H54 (cell line): ENCODE results near the gene PPT1.

ENCODE experiments used
- DNase-seq: peaks from one replicate; pipeline ENCODE4 v3.0.0; 2011; ENCODE audit warnings: low spot score, mixed read lengths; ENCODE audit not compliant: insufficient read length
- FAIRE-seq: peaks from 3 replicates; lab custom pipeline; 2011; peaks lifted over from hg19 to GRCh38; lab: Jason Lieb, UNC
- POLR2A ChIP-seq: IDR thresholded peaks from 2 replicates; pipeline ENCODE4 v1.6.1; 2011; ENCODE audit warnings: low read depth, mild to moderate bottlenecking, low read length

The PPT1 gene

DNA sequence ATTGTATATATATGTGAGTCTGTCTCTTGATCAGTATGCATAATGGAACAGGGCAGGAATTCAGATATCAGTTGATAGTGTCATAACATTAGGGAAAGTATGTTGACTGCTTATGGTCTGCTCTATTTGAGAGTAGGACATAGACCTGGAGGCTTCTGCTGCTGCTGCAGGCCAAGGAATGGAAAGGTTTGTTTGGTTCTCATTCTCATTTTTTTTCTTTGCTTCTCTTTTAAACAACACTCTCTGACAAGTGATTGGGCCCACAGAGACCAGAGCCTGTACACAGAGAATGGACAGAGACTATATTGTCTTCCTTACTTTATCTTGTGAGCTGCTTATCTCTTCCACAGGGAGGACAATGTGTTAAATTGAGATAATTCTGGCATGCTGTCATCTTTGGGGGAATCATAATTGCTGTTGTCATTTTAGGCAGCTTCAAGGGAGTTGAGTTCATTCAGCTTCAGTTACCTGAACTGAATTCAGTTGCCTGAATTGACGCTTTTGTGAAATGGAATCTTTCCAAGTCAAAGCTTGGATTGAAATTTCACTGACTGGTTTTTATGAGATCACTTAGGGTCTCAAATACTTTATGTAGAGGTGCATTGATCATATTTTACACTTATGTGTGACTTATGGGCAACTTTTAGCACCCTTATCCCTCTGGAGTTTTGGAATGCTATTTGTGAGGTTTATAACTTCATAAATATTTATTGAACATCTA, 39.6 kb downstream of the PPT1 start:
- FAIRE-seq (peak; percentile 62), DNase-seq (no peak)
- TF ChIP-seq POLR2A: no peak

DNA sequence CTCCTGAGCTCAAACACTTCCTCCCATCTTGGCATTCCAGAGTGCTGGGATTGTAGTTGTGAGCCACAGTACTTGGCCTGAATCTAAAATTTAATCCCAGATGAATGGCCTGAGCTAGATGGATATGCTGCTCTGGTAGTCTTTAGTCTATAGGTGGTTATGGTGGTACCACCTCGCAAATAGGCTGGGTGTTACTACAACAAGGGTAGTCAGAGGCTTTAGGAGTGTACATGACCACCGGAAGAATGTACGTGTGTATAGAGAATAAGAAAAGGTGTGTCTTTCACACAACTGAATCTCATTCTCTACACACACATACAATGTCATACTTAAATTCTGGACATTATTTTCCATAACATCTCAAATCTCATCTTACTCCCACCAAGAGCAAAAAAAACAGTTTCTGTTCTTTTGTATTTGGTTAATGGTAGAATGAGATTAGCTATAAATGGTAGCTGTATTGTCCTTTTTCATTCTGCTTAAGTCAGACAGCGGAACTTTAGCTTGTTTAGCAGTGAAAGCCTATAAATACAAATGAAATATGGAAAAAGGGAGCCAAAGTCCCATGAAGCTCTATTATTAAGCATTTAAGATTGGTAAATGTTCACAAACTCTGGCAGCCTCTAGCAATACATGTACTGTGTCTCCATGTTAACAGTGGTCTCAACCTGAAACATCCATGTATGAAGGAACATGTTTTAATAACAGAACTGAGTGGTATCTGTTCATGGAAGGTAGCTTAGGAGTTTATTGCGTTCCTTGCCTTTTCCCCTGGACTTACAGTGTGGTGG, 40.3 kb downstream of the PPT1 start:
- DNase-seq: no peak
- no peak for FAIRE-seq
- no peak for TF ChIP-seq POLR2A

DNA sequence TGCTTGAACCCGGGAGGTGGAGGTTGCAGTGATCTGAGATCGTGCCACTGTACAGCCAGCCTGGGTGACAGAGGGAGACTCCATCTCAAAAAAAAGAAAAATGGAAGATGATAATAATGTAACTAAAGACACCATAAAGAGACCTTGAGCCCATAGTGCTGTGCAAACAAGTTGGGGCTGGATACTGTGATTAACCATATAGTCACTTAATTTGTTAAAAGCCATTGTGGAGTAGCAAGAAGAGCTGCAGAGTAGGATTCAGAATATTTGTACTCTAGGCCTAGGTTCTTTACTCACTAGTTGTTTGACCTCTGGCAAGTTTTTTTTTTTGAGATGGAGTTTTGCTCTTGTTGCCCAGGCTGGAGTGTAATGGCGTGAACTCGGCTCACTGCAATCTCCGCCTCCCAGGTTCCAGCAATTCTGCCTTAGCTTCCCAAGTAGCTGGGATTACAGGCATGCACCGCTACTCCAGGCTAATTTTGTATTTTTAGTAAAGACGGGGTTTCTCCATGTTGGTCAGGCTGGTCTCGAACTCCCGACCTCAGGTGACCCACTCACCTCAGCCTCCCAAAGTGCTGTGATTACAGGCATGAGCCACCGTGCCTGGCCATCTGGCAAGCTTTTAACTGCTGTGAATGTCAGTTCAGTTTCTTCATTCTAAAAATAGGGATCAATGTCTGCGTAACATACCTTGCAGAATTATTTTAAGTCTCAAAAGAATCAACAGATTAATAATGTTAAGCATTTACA, 43.7 kb downstream of the PPT1 start:
- DNase-seq (no peak), FAIRE-seq (no peak)
- no peak for TF ChIP-seq POLR2A

DNA sequence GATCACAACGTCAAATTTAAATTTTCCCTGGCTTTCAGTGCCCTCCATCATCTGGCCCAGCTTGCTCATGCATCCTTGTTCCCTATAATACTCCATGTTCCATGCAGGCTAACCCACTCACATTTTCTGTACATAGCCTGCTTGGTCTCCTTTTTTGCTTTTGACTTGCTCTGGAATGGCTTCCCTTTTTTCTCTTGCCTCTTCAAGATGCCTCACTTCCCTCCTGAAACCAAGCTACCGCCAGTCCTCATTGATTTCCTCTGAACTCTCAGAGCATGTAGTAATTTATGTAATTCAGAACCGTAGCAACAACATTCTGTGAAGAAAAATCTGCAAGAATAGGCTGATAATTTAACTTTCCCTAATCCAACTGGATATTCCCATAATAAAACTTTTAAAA, 46.2 kb downstream of the PPT1 start:
- TF ChIP-seq POLR2A: no peak
- DNase-seq: no peak
- FAIRE-seq: no peak

DNA sequence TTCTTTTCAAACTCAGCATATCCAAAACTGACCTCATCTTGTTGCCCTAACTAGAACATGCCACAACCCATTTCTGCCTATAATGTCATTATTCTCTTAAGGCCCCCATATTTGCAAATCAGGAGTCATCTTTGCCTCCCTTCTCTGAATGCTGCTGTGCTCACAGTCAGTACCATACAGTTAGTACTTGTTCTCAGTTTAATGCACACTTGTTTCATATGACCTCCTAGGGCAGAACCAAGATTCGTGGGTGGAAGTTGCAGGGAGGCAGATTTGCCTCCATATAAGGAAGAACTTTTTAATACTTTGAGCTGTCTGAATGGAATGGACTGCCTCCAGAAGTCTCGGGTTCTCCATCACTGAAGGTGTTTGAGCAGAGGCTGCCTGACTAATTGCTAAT, 47.3 kb downstream of the PPT1 start:
- FAIRE-seq (no peak), DNase-seq (no peak)
- TF ChIP-seq POLR2A: no peak

DNA sequence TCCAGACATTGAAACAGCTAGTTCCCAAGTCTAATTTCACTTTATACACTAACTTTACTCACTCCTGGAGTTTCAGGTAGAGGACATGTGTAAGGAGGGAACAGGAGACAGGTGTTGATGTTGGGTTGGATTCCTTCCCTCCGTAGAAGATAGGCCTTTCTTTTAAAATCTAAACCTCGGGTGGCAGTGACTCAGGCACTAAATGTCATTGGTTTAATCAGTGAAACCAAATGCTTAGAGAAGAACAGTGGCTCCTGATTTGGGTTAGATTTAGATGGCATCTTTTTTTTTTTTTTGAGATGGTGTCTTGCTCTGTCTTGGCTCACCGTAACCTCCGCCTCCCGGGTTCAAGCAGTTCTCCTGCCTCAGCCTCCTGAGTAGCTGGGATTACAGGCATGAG, 49.3 kb downstream of the PPT1 start:
- DNase-seq (no peak), FAIRE-seq (no peak)
- no peak for TF ChIP-seq POLR2A

DNA sequence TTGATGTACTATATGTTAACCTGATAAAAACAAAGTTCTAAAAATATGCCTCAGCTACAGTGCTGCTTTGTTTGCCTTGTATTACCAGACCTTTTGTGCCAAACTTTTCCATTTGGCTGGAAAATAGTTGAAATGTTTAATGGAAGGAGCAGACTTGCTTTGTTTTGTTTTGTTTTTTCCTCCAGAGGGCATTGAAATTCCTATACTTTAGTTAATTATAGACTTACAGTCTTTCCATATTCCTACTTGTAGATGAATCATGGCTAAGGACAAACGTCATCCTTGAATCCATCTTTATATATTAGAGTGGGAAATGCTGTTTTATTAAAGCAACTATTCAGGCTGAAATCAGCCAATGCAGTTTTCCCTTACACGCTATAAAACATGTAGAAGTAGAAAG, 49.8 kb downstream of the PPT1 start:
- no peak for TF ChIP-seq POLR2A
- DNase-seq (no peak), FAIRE-seq (no peak)

DNA sequence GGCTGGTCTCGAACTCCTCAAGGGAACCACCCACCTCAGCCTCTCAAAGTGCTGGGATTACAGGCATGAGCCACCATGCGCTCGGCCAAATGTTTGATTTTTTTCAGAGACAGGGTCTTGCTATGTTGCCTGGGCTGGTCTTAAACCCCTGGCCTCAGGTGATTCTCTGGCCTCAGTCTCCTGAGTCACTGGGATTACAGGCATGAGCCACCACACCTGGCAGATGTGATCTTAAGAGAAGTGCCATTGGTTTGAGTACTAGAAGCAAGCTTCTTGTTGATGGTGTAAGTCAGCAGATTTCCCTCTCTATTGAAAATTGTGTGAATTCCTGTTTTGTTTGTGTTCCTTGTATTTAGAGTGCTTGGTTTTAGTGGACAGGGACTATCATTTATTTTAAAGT, 51.3 kb downstream of the PPT1 start:
- no peak for TF ChIP-seq POLR2A
- no peak for DNase-seq
- FAIRE-seq: no peak

DNA sequence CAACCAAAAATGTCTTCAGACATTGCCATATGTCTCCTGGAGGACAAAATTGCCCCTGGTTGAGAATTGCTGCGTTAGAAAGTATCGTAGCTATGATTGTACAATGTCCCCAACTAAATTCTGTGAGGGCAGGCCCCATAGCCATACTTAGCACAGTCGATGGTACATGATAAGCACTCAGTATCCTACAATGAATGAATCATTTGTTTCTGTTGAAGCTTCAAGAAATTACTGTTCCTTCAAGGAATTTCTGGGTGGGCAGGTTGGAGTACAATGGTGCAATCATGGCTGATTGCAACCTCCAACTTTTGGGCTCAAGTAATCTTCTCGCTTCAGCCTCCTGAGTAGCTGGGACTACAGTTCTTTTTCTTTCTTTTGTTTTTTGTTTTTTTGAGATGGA, 51.9 kb downstream of the PPT1 start:
- DNase-seq (no peak), FAIRE-seq (no peak)
- TF ChIP-seq POLR2A: no peak

DNA sequence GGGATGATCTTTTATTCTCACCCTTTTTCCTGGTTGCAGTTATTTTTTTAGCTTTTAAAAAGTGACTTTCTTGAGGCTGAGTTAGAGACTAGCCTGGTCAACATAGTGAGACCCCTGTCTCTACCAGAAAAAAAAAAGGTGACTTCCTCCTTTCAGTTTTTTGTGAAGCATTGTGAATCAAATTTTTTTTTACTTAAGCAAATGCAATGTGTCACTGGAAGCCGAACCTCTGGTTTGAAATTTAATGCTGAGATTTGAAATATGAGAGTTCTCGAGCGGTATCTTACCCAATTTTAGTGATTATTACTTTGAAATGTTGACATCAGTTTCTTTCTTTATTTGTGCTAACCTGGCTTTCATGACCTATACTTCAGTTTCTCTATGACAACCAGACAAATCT, 52.9 kb downstream of the PPT1 start:
- no peak for DNase-seq
- no peak for FAIRE-seq
- no peak for TF ChIP-seq POLR2A

DNA sequence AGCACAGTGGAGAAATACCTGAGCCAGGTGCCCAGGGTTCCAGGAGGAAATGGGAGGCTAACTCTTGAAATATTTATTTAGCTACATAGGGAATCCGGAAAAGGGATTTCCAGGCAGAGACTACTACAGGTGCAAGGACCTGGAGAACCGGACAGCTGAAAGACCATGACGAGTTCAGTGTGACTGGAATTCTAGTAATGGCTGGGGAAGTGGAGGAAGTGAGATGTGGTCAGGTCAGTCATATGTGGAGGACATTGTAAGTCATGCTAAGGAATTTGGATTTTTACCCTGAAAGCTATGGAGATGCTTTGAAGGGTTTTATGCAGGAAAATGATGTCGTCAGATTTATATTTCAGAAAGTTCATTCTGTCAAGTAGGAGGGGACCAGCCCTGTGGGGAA, 54.7 kb downstream of the PPT1 start:
- no peak for TF ChIP-seq POLR2A
- FAIRE-seq (no peak), DNase-seq (no peak)

DNA sequence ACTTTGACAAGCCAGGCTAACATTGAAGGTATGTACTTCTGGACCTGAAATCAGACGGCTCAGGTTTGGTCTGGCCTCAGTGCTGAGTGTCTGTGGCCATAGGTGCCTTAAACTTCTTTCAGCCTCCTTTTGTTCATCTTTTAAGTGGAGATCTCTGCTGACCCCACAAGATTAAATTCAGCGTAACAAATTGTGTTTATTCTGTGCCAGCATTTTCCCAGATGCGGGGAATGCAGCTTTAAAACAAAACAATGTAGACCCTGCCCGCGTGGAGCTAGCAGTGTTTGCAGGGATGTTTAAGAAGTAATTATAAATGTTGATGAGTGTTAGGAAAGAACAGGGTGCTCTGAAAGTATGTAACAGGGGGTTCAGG, 55.6 kb downstream of the PPT1 start:
- no peak for DNase-seq
- no peak for FAIRE-seq
- TF ChIP-seq POLR2A: no peak

DNA sequence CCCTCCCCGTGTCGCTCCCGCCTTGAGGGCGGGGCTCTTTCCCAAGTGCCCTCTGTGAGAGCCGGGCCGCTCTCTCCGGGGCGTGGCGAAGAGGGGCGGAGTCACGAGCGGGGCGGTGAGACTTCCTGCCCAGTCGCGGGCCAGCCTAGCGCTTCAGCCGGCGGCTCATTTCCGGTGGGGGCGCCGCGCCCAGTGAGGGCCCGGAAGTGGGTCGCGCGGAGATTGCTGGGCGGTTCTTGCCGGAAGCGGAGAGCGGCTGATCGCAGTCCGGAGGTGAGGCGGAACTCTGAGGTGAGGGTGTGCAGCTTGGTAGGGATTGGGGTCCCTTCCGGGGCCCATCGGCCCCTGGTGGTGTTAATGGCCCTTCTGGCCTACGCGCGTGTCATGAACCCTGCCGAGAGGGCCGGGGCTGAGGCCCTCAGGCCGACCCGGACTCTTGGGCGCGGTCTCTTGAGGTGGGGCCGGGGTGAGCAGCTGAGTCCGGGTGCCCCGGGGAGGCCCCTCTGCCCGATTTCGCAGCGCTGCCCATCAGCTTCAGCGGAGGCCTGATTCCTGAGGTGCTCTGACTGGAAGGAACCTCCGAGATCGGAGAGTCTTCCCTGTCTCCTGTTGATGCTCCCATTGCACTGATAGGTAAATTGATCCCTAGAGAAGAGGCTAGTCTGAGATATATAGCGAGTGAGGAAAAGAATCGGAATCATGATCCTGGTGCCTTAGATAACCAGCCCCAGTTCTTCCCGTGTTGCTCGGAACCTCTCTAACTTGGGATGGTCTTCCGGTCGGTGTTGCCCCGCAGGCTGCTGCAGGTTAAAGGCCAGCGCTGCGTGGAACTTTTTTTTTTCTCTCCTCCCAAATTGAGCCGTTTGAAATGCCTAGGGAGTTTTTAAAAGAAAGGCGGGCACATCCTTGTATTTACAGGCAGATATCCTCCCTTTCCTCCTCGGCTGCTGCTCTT, 56.3 kb downstream of the PPT1 start, which contains the start of gene CAP1:
TSS of gene CAP1 (plus strand) at position 219 of the 955 bp plus-strand sequence. CDS start 18,618 bp downstream, outside the sequence.
- TF ChIP-seq POLR2A: peak; percentile 83
- FAIRE-seq: peak; percentile 80
- peak; percentile 94 for DNase-seq
